HG02852 (cell line): ENCODE results near the gene TRAF3.

Experiments
- ATAC-seq: cut with Tn5 transposase; IDR thresholded peaks from one replicate; pipeline ENCODE4 v1.9.1; 2021; ENCODE audit warnings: mild to moderate bottlenecking, moderate library complexity; ENCODE audit not compliant: unreplicated experiment

The TRAF3 gene

GRCh38 chr14:102931580-102932285, 154.5 kb downstream of the TRAF3 start:
- ATAC-seq = no peak

GRCh38 chr14:102932484-102933248, 155.4 kb downstream of the TRAF3 start:
- no peak for ATAC-seq

- ATAC-seq = no peak
These were observed 156.5 kb downstream of the TRAF3 start for GRCh38 chr14:102933618-102934231.

GRCh38 chr14:102935756-102936155, 158.5 kb downstream of the TRAF3 start:
- ATAC-seq = no peak

- ATAC-seq = no peak
These were observed 160.3 kb downstream of the TRAF3 start for GRCh38 chr14:102937331-102938175.

- ATAC-seq = no peak
These were observed 160.9 kb downstream of the TRAF3 start for GRCh38 chr14:102938191-102938590.

- no peak for ATAC-seq
These were observed 162.1 kb downstream of the TRAF3 start for GRCh38 chr14:102939329-102939728.

- no peak for ATAC-seq
These were observed 162.7 kb downstream of the TRAF3 start for GRCh38 chr14:102939820-102940561.

GRCh38 chr14:102940729-102941362, 163.6 kb downstream of the TRAF3 start:
- no peak for ATAC-seq

GRCh38 chr14:102941419-102942011, 164.3 kb downstream of the TRAF3 start:
- no peak for ATAC-seq

- no peak for ATAC-seq
These were observed 164.8 kb downstream of the TRAF3 start for GRCh38 chr14:102942069-102942468.

GRCh38 chr14:102943454-102943853, 166.2 kb downstream of the TRAF3 start:
- no peak for ATAC-seq

- no peak for ATAC-seq
These were observed 166.7 kb downstream of the TRAF3 start for GRCh38 chr14:102943979-102944378.

GRCh38 chr14:102944448-102945330, 167.4 kb downstream of the TRAF3 start:
- no peak for ATAC-seq

GRCh38 chr14:102945346-102946130, 168.3 kb downstream of the TRAF3 start:
- ATAC-seq = no peak

GRCh38 chr14:102947321-102948103, 170.3 kb downstream of the TRAF3 start:
- ATAC-seq = no peak

- no peak for ATAC-seq
These were observed 171.4 kb downstream of the TRAF3 start for GRCh38 chr14:102948698-102949061.
